GM12875 (cell line): ENCODE results near the gene DEXI.
"Not testable (repeated sequence)": the region's sequence is repeated elsewhere in the genome, so short reads cannot be mapped to it uniquely, and the experiment has no call there.

ENCODE experiments used
- H3K4me3 ChIP-seq: one replicate; pipeline ENCODE4 v1.5.1; 2011; ENCODE audit warnings: low read depth, low read length, control low read depth
- CTCF ChIP-seq: IDR thresholded peaks from 2 replicates; pipeline ENCODE4 v1.5.1; 2011; ENCODE audit warnings: low read depth, mild to moderate bottlenecking, control low read depth, inconsistent platforms, low read length, moderate library complexity, borderline replicate concordance; ENCODE audit not compliant: insufficient read depth

DEXI gene

GRCh38 chr16:10930755-10931093 lies 11.5 kb downstream of the DEXI start:
- peak; percentile 46 for TF ChIP-seq CTCF

GRCh38 chr16:10929853-10930754 lies 12.2 kb downstream of the DEXI start:
- H3K4me3 ChIP-seq = no peak overlapping the region
- no peak for TF ChIP-seq CTCF

More at GRCh38 chr16:10930755-10931093, 11.5 kb downstream of the DEXI start:
- no peak overlapping the region for H3K4me3 ChIP-seq

GRCh38 chr16:10929097-10929496 lies 13.2 kb downstream of the DEXI start:
- not testable (repeated sequence) for H3K4me3 ChIP-seq

GRCh38 chr16:10927497-10928112 lies 14.7 kb downstream of the DEXI start:
- no peak overlapping the region for H3K4me3 ChIP-seq
- TF ChIP-seq CTCF = no peak

GRCh38 chr16:10926867-10927266 lies 15.4 kb downstream of the DEXI start:
- TF ChIP-seq CTCF = no peak
- H3K4me3 ChIP-seq = no peak overlapping the region

GRCh38 chr16:10926094-10926493 lies 16.2 kb downstream of the DEXI start:
- TF ChIP-seq CTCF = no peak
- no peak overlapping the region for H3K4me3 ChIP-seq

GRCh38 chr16:10925285-10925684 lies 17.0 kb downstream of the DEXI start:
- H3K4me3 ChIP-seq = not testable (repeated sequence)

- TF ChIP-seq CTCF = no peak
- H3K4me3 ChIP-seq = no peak overlapping the region
Observed at GRCh38 chr16:10923650-10924214, 18.5 kb downstream of the DEXI start.
